HG03571 (cell line): ENCODE measurements around the gene NELFB.

ENCODE experiments used
- ATAC-seq: cut with Tn5 transposase; IDR thresholded peaks from one replicate; pipeline ENCODE4 v1.9.1; 2021; ENCODE audit not compliant: unreplicated experiment

The NELFB gene

DNA sequence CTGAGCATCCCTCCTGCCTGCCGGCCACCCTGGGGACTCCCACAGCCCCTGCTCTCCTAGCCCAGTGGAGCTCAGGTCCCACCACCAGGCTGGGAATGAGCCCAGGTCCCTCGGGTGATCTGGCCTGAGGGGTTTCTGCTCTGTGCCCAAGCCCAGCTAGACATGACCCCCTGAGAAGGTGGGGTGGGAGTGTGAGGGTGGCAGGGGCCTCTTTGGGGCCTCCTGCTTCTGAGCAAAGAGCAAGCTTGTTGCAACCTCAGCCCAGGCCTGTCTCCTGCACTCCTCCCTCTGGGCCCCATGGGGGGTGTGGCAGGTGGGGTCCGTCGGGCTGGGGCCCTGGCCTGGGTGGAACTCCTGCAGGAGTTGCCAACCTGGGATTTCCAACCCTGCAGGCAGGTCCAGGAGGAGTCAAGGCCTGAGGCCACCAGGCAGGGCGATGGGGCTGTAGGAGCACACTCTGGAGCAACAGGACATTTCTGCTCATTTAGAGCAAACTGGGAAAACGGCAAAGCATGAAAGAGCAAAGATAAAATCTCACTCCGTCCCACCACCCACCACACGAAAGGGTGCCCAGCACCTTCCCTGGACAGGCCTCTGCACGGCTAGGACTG, 58.3 kb downstream of the NELFB start:
- no peak for ATAC-seq

GRCh38 chr9:137313956-137314560, 58.9 kb downstream of the NELFB start:
- no peak for ATAC-seq

DNA sequence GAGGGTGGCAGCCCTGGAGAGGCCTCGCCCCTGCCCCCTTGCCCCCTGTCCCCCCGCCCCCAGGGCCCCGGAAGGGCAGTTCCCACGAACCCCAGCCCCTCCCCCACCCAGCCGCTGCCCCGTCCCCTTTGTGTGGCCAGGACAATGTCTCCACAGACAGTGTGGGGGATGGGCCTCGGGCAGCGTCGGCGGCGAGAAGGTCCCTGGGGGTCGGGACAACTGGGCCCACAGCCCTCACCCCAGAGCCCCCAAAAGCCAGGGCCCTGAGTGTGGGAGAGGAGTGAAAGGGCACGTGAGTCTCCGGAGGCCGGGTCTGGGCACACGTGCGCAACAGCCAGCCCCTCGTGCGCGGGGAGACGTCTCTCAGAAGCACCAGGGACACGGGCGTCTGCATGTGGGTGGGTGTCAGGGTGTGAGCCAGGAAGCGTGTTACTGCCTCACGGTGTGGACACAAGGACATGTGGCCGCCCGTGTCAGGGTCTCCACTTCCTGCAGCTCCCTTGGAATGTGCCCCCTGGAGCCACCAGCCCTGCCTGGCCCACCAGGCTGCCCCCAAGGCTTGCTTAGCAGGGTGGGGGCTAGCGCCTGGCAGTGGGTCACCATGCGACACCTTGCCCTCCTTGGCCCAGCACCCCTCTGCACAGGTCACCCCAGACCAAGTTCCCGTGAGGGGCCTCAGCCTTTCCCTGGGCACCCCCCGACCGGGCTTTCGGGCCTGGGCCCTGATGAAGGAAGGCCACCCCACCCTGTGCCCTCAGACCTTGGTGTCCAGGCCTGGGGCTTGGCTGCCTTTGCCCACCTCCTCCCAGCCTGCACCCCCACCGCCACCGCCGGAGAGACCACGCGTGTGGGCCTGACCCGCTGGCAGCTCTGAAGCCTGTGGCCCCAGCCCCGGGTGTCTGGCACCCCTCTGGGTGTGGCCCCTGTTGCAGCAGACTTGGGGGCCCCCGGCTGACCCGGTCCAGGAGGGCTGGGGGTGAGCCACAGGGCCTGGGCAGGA, 59.7 kb downstream of the NELFB start:
- ATAC-seq: no peak

DNA sequence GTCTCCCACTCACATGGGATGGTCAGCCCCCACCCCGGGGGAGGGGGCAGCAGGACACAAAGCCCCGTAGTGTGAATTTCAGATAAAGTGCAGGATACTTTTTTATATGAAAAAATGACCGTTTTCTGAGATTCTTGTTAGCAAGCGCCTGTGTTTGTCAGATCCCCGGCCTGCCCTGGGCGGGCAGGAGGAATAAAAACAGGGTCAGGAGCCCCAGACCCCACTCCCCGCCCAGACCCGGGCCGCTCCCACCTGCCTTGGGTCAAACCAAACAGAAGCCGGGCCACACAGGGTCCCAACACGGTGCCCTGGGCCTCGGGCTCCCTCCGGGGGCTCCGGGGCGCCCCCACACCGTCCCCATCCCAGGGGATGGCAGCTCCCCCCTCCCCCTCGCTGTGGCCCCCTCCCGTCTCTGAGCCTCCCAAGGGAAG, 60.5 kb downstream of the NELFB start:
- no peak for ATAC-seq

GRCh38 chr9:137316012-137316981, 61.2 kb downstream of the NELFB start:
- ATAC-seq: no peak

GRCh38 chr9:137317021-137317717, 62.0 kb downstream of the NELFB start:
- no peak for ATAC-seq

- ATAC-seq: no peak
These were observed 62.8 kb downstream of the NELFB start for GRCh38 chr9:137317718-137318511.

DNA sequence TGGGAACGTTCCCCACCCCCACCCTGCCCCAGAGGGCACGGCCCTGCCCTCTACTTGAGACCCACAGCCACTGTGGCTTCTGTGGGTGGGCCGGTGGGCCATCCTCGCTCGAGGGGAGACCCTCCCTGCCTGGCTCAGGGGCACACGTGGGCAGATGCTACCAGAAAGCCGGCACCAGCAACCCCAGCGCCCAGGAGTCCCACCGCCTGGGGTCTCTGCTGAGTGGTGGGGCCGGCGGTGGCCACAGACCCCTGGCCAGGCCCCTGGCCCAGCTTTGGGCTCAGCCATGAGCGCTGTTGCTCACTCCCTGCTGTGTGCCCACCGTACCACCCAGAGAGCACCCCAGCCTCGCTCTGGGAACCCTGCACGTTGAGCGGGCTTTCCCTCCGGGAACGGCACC, 63.5 kb downstream of the NELFB start:
- ATAC-seq: no peak

GRCh38 chr9:137319011-137319738, 64.0 kb downstream of the NELFB start:
- ATAC-seq: no peak

- ATAC-seq: no peak
These were observed 64.8 kb downstream of the NELFB start for GRCh38 chr9:137319739-137320551.

DNA sequence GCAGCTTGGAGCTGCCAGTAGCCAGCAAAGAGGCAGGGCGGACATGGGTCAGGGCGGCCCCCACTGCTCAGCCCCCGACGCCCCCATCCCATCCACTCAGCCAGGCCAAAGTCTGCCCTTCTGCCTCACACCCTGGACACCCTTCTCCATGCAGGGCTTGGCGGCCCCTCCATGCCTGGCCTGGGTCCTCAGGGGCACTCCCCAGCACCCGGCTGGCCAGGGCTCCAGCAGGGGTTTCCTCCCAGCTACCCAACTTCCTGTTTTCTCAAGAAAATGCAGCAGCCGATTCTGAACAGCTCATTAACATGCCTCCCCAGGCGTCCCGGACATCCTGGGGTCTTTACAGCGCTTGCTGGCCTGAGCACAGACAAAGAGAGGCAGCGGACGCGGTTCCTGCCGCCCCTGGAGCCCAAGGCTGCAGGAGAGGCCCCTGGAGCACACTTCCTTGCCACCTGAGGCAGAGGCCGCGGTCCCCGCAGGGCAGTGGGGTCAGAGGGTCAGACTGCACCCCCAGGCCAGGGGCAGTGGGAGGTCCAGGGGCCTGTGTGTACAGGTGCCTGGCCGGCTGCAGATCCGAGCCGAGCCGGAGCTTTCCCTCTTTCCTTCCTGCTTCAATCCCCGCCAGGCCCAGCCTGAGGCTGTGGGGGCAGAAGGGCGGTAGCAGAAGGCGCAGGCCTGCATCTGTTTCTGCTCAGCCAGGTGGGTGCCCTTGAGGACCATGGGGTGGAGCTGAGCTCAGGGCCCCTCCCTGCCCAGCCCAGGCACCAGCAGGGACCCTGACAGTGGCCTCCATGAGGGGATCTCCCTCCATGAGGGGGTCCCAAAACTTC, 65.6 kb downstream of the NELFB start:
- no peak for ATAC-seq

DNA sequence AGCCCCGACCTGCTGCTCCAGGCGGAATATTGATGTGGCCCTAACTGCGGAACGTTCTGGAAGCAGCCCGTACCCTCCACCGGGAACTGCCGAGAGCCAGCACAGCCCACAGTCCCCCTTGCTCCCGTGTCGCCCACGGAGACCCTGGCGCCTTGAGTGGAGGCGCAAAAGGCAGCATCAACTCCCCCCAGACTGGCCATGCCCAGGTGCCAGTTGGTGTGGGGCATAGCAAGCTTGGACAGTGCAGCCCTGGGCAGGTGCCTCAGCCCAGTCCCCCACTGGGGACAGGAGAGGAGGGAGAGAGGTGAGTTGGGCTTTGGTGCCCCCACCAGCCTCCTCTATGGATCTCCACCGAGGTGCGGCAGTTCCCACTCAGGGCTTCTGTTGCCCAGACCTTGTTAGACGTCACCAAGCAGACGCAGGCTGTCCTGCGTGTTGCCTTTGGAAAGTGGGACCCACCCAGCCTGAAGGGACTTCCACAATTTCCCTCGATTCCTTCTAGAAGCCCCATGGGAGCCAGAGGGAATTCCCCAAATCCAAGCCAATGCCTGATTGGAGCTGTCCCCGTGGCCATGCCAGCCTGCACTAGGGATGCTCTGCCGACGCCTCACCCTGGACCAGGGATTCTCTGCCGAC, 66.7 kb downstream of the NELFB start:
- ATAC-seq: no peak
